ENCODE results near the gene OR5H6.
"Not testable (repeated sequence)": the region's sequence is repeated elsewhere in the genome, so short reads cannot be mapped to it uniquely, and the experiment has no call there.

The OR5H6 gene

GRCh38 chr3:98263944-98264343 lies at the start of gene OR5H6:
Gene OR5H6 (plus strand): TSS chr3:98264244. CDS start chr3:98264333, 89 bp downstream.
- no peaks in the 10 kb centered on the region for H3K4me1 Mint-ChIP-seq
- no peaks in the 10 kb centered on the region for H3K9me3 Mint-ChIP-seq
- no peaks in the 10 kb centered on the region for H3K36me3 Mint-ChIP-seq
- H3K27me3 Mint-ChIP-seq: peaks cover 5% of the 10 kb centered on the region
- no peak within 1 kb of the TSS for H3K4me3 Mint-ChIP-seq
- no peak within 1 kb of the TSS for H3K27ac Mint-ChIP-seq
- no peak for DNase-seq
- CTCF ChIA-PET: no interaction called here

GRCh38 chr3:98215051-98215450 lies 49.0 kb upstream of the OR5H6 start:
- no peaks in the 10 kb centered on the region for H3K4me1 Mint-ChIP-seq
- no peaks in the 10 kb centered on the region for H3K9me3 Mint-ChIP-seq
- CTCF ChIA-PET: no interaction called here

GRCh38 chr3:98223907-98224672 lies 40.0 kb upstream of the OR5H6 start:
- no peaks in the 10 kb centered on the region for H3K4me1 Mint-ChIP-seq
- H3K9me3 Mint-ChIP-seq: no peaks in the 10 kb centered on the region
- H3K27me3 Mint-ChIP-seq: no peaks in the 10 kb centered on the region
- H3K27ac Mint-ChIP-seq: no peak overlapping the region
- no peaks in the 10 kb centered on the region for H3K36me3 Mint-ChIP-seq
- DNase-seq: no peak
- no peak overlapping the region for H3K4me3 Mint-ChIP-seq
- CTCF ChIA-PET: no interaction called here

More at GRCh38 chr3:98215051-98215450, 49.0 kb upstream of the OR5H6 start:
- DNase-seq: no peak
- Mint-ChIP-seq H3K27ac (no peak overlapping the region), H3K4me3 (no peak overlapping the region), H3K27me3 (no peaks in the 10 kb centered on the region), H3K36me3 (no peaks in the 10 kb centered on the region)

- no peaks in the 10 kb centered on the region for H3K9me3 Mint-ChIP-seq
- CTCF ChIA-PET: no interaction called here
- H3K4me1 Mint-ChIP-seq: no peaks in the 10 kb centered on the region
- no peak overlapping the region for H3K27ac Mint-ChIP-seq
- DNase-seq: no peak
- H3K36me3 Mint-ChIP-seq: no peaks in the 10 kb centered on the region
- H3K27me3 Mint-ChIP-seq: peaks cover 17% of the 10 kb centered on the region
- no peak overlapping the region for H3K4me3 Mint-ChIP-seq
These were observed 31.6 kb upstream of the OR5H6 start for GRCh38 chr3:98232489-98232888.

- H3K36me3 Mint-ChIP-seq: no peaks in the 10 kb centered on the region
- no peaks in the 10 kb centered on the region for H3K9me3 Mint-ChIP-seq
- H3K27ac Mint-ChIP-seq: no peak overlapping the region
- CTCF ChIA-PET: no interaction called here
- no peaks in the 10 kb centered on the region for H3K4me1 Mint-ChIP-seq
- no peak for DNase-seq
- no peak overlapping the region for H3K4me3 Mint-ChIP-seq
- H3K27me3 Mint-ChIP-seq: peaks cover 17% of the 10 kb centered on the region
These were observed 30.6 kb upstream of the OR5H6 start for GRCh38 chr3:98233468-98233867.

- no peaks in the 10 kb centered on the region for H3K4me1 Mint-ChIP-seq
- no peaks in the 10 kb centered on the region for H3K27me3 Mint-ChIP-seq
- no peak for DNase-seq
- H3K9me3 Mint-ChIP-seq: no peaks in the 10 kb centered on the region
- no peak overlapping the region for H3K4me3 Mint-ChIP-seq
- CTCF ChIA-PET: no interaction called here
- H3K27ac Mint-ChIP-seq: no peak overlapping the region
- no peaks in the 10 kb centered on the region for H3K36me3 Mint-ChIP-seq
These were observed 23.9 kb upstream of the OR5H6 start for GRCh38 chr3:98240131-98240530.

GRCh38 chr3:98242155-98242554 lies 21.9 kb upstream of the OR5H6 start:
- no peak for DNase-seq
- Mint-ChIP-seq H3K27me3 (no peaks in the 10 kb centered on the region), H3K9me3 (no peaks in the 10 kb centered on the region), H3K4me3 (no peak overlapping the region), H3K4me1 (no peaks in the 10 kb centered on the region), H3K36me3 (no peaks in the 10 kb centered on the region), H3K27ac (no peak overlapping the region)
- CTCF ChIA-PET: no interaction called here

GRCh38 chr3:98243843-98244242 lies 20.2 kb upstream of the OR5H6 start:
- CTCF ChIA-PET: no interaction called here
- H3K36me3 Mint-ChIP-seq: no peaks in the 10 kb centered on the region
- H3K27ac Mint-ChIP-seq: no peak overlapping the region
- H3K9me3 Mint-ChIP-seq: no peaks in the 10 kb centered on the region
- DNase-seq: no peak
- H3K4me3 Mint-ChIP-seq: no peak overlapping the region
- no peaks in the 10 kb centered on the region for H3K27me3 Mint-ChIP-seq
- H3K4me1 Mint-ChIP-seq: no peaks in the 10 kb centered on the region

GRCh38 chr3:98246142-98246541 lies 17.9 kb upstream of the OR5H6 start:
- Mint-ChIP-seq H3K9me3 (no peaks in the 10 kb centered on the region), H3K36me3 (no peaks in the 10 kb centered on the region), H3K4me3 (no peak overlapping the region), H3K27me3 (no peaks in the 10 kb centered on the region), H3K27ac (no peak overlapping the region), H3K4me1 (no peaks in the 10 kb centered on the region)
- CTCF ChIA-PET: interaction anchor here (0.8 kb wide), 1 partner anchor 18 kb away, joined by 3 read pairs; no protein-coding TSS in a partner anchor
- no peak for DNase-seq

- DNase-seq, H3K4me1 Mint-ChIP-seq, CTCF ChIA-PET, H3K27ac Mint-ChIP-seq, H3K27me3 Mint-ChIP-seq, H3K36me3 Mint-ChIP-seq, H3K4me3 Mint-ChIP-seq, H3K9me3 Mint-ChIP-seq: not testable (repeated sequence)
These were observed 8.0 kb upstream of the OR5H6 start for GRCh38 chr3:98256026-98256425.

- no peaks in the 10 kb centered on the region for H3K4me1 Mint-ChIP-seq
- no peak overlapping the region for H3K27ac Mint-ChIP-seq
- no peak for DNase-seq
- no peak overlapping the region for H3K4me3 Mint-ChIP-seq
- H3K27me3 Mint-ChIP-seq: peaks cover 5% of the 10 kb centered on the region
- CTCF ChIA-PET: no interaction called here
- no peaks in the 10 kb centered on the region for H3K36me3 Mint-ChIP-seq
- H3K9me3 Mint-ChIP-seq: no peaks in the 10 kb centered on the region
These were observed 4.3 kb upstream of the OR5H6 start for GRCh38 chr3:98259707-98260106.

- Mint-ChIP-seq H3K9me3 (no peaks in the 10 kb centered on the region), H3K36me3 (no peaks in the 10 kb centered on the region), H3K27me3 (peaks cover 5% of the 10 kb centered on the region), H3K27ac (no peak overlapping the region), H3K4me1 (no peaks in the 10 kb centered on the region), H3K4me3 (no peak overlapping the region)
- CTCF ChIA-PET: interaction anchor here (0.7 kb wide), 1 partner anchor 480 kb away, joined by 3 read pairs; no protein-coding TSS in a partner anchor
- no peak for DNase-seq
These were observed 2.0 kb upstream of the OR5H6 start for GRCh38 chr3:98262046-98262445.

GRCh38 chr3:98269846-98270245 lies 5.8 kb downstream of the OR5H6 start:
- H3K4me1 Mint-ChIP-seq: no peaks in the 10 kb centered on the region
- H3K4me3 Mint-ChIP-seq: no peak overlapping the region
- H3K27ac Mint-ChIP-seq: no peak overlapping the region
- H3K27me3 Mint-ChIP-seq: no peaks in the 10 kb centered on the region
- DNase-seq: no peak
- H3K36me3 Mint-ChIP-seq: no peaks in the 10 kb centered on the region
- CTCF ChIA-PET: no interaction called here
- H3K9me3 Mint-ChIP-seq: peaks cover 7% of the 10 kb centered on the region

GRCh38 chr3:98272126-98272525 lies 8.1 kb downstream of the OR5H6 start:
- H3K27me3 Mint-ChIP-seq: peaks cover 6% of the 10 kb centered on the region
- no peaks in the 10 kb centered on the region for H3K4me1 Mint-ChIP-seq
- no peak overlapping the region for H3K27ac Mint-ChIP-seq
- H3K4me3 Mint-ChIP-seq: no peak overlapping the region
- DNase-seq: no peak
- H3K9me3 Mint-ChIP-seq: peaks cover 7% of the 10 kb centered on the region
- H3K36me3 Mint-ChIP-seq: no peaks in the 10 kb centered on the region
- CTCF ChIA-PET: no interaction called here

- no peak for DNase-seq
- Mint-ChIP-seq H3K36me3 (no peaks in the 10 kb centered on the region), H3K4me3 (no peak overlapping the region), H3K27me3 (peaks cover 6% of the 10 kb centered on the region), H3K4me1 (no peaks in the 10 kb centered on the region), H3K27ac (no peak overlapping the region), H3K9me3 (peaks cover 7% of the 10 kb centered on the region)
- CTCF ChIA-PET: no interaction called here
These were observed 10.9 kb downstream of the OR5H6 start for GRCh38 chr3:98274914-98275313.

Data from activated naive CD4-positive, alpha-beta T cell treated with anti-CD3 and anti-CD28 coated beads, Interleukin-2, amount 10 ng/mL, durations not matched to agents 7 days and 5 days (primary cell).